Measurements from ENCODE around the gene INF2.

DNA sequence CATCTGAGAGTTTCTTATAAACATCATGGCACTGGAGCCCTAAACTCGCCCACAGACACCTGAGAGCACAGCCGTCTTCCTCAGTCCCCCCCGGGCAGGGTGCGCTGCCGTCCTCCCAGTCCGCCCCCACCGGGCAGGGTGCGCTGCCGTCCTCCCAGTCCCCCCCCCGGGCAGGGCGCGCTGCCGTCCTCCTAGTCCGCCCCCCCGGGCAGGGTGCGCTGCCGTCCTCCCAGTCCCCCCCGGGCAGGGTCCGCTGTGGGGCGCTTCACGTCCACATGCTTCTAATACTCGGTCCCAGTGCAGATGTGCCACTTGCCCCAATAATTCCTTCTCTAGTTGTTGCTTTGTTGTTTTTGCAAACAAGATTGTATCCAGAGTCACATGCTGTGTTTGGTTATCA is 27.7 kb downstream of the INF2 start:
- TF ChIP-seq, protein P1, sequence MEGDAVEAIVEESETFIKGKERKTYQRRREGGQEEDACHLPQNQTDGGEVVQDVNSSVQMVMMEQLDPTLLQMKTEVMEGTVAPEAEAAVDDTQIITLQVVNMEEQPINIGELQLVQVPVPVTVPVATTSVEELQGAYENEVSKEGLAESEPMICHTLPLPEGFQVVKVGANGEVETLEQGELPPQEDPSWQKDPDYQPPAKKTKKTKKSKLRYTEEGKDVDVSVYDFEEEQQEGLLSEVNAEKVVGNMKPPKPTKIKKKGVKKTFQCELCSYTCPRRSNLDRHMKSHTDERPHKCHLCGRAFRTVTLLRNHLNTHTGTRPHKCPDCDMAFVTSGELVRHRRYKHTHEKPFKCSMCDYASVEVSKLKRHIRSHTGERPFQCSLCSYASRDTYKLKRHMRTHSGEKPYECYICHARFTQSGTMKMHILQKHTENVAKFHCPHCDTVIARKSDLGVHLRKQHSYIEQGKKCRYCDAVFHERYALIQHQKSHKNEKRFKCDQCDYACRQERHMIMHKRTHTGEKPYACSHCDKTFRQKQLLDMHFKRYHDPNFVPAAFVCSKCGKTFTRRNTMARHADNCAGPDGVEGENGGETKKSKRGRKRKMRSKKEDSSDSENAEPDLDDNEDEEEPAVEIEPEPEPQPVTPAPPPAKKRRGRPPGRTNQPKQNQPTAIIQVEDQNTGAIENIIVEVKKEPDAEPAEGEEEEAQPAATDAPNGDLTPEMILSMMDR (IDR thresholded peaks at IDR 0.05; ENCODE audit: low read length): no peak
- TF ChIP-seq EZH2 (IDR thresholded peaks at IDR 0.05; ENCODE audit: borderline replicate concordance, low read length): no peak
